ENCODE measurements around the gene IST1.

Gene IST1

GRCh38 chr16:71893888-71894228 is 1.5 kb upstream of the IST1 start:
- Histone ChIP-seq H3K4me3 (ENCODE audit: low read depth in 1 of 2, low read length in 1 of 2) (peak overlapping the region; percentile 71 to 75), H3K9me3 (no peaks in the 10 kb centered on the region), H3K4me1 (ENCODE audit: control insufficient read depth in 1 of 2, insufficient read depth in 1 of 2, low read depth in 1 of 2, low read length in 1 of 2) (peaks cover 28 to 30% of the 10 kb centered on the region in 2 experiments), H3K27me3 (no peaks in the 10 kb centered on the region), H3K27ac (peak overlapping the region; percentile 87), H3K36me3 (no peaks in the 10 kb centered on the region)
- TF ChIP-seq CTCF (IDR thresholded peaks at IDR 0.05), result no peak

DNA sequence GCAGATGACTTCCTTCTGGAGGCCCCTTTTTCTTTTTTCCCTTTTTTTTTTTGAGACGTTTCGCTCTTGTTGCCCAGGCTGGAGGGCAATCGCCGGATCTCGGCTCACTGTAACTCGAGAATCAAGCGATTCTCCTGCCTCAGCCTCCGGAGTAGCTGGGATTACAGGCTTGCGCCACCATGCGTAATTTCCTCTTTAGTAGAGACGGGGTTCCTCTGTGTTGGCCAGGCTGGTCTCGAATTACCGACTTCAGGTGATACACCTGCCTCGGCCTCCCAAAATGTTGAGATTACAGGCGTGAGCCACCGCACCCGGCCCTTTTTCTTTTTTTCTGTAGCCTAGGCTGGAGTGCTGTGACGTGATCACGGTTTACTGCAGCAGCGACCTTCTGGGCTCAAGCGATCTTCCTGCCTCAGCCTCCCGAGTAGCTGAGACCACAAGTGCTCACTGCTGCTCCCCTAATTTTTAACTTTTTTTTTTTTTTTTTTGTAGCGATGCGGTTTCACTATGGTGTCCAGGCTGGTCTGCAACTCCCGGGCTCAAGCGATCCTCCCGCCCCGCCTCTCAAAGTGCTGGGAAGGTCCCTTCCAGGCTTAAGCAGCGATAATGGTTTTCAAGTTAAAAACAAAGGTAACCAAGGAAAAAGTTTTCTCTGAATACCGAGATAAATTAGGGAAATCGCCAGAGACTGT is 956 bp upstream of the IST1 start:
- no peaks in the 10 kb centered on the region for H3K9me3 ChIP-seq
- no peak for TF ChIP-seq CTCF (IDR thresholded peaks at IDR 0.05)
- H3K36me3 ChIP-seq, result no peaks in the 10 kb centered on the region
- peak overlapping the region; percentile 71 to 75 for H3K4me3 ChIP-seq (ENCODE audit: low read depth in 1 of 2, low read length in 1 of 2)
- peak overlapping the region; percentile 87 for H3K27ac ChIP-seq
- H3K4me1 ChIP-seq (ENCODE audit: control insufficient read depth in 1 of 2, insufficient read depth in 1 of 2, low read depth in 1 of 2, low read length in 1 of 2), result peaks cover 28 to 35% of the 10 kb centered on the region in 2 experiments
- no peaks in the 10 kb centered on the region for H3K27me3 ChIP-seq

DNA sequence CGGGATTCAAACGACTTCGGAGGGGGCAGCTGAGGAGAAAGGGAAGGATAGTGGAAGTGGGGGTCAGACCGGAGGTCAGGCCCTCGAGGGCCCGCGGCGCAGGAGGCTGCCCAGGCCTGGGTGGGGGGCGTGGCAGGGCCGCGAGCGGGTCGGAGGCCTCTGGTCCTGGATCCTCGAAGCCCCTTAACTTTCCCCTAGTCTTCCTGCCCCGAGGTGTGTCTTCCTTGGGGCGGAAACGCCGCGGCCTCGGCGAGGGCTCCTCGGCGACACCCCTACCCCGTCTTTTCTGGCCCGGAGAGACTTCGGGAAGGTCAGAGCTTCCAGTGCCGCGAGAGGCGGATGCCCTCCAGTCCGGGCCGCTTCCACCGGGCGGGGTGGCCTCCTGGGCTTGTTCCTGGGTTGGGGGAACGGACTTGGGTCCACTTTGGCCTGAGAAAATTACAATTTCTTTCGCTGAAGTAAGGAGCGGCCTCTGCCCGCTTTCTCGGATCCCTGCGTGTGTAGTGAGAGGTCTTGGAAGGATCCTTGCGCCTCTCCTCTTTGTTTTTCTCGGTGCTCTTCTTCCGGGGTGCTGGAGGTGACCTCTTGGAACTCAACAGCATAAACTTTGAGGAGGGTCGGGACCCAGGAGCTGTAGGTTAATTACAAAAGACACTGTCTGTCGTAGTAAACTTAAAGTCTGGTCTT is 491 bp downstream of the IST1 start:
- peaks cover 34 to 49% of the 10 kb centered on the region in 2 experiments for H3K4me1 ChIP-seq (ENCODE audit: control insufficient read depth in 1 of 2, insufficient read depth in 1 of 2, low read depth in 1 of 2, low read length in 1 of 2)
- H3K9me3 ChIP-seq, result no peaks in the 10 kb centered on the region
- no peak for TF ChIP-seq CTCF (IDR thresholded peaks at IDR 0.05)
- H3K27ac ChIP-seq, result peak overlapping the region; percentile 87
- no peaks in the 10 kb centered on the region for H3K36me3 ChIP-seq
- no peaks in the 10 kb centered on the region for H3K27me3 ChIP-seq
- peak overlapping the region; percentile 71 to 75 for H3K4me3 ChIP-seq (ENCODE audit: low read depth in 1 of 2, low read length in 1 of 2)

- H3K4me3 ChIP-seq (ENCODE audit: low read depth in 1 of 2, low read length in 1 of 2), result peak overlapping the region; percentile 71 to 75
- H3K27ac ChIP-seq, result peak overlapping the region; percentile 87
- H3K36me3 ChIP-seq, result no peaks in the 10 kb centered on the region
- no peaks in the 10 kb centered on the region for H3K9me3 ChIP-seq
- no peak for TF ChIP-seq CTCF (IDR thresholded peaks at IDR 0.05)
- H3K4me1 ChIP-seq (ENCODE audit: control insufficient read depth in 1 of 2, insufficient read depth in 1 of 2, low read depth in 1 of 2, low read length in 1 of 2), result peaks cover 43 to 49% of the 10 kb centered on the region in 2 experiments
- no peaks in the 10 kb centered on the region for H3K27me3 ChIP-seq
Observed at GRCh38 chr16:71896764-71897368, 1.5 kb downstream of the IST1 start.

DNA sequence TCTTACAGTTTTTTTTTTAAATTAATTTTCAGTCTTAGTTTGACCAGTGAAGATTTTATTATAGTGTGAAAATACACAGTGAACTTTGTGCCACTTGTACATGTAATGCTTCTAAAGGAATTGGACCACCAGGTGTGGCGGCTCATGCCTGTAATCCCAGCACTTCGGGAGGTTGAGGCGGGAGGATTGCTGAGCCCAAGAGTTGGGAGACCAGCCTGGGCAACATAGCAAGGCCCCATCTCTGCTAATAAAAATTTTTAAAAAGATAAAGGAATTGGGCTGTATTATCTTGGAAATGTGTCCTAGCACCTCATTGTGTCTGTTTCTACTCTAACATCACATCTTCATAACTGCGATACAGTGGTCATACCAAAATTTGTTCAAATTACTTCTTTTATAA is 3.8 kb downstream of the IST1 start:
- H3K4me1 ChIP-seq (ENCODE audit: control insufficient read depth in 1 of 2, insufficient read depth in 1 of 2, low read depth in 1 of 2, low read length in 1 of 2), result peaks cover 39 to 47% of the 10 kb centered on the region in 2 experiments
- TF ChIP-seq CTCF (IDR thresholded peaks at IDR 0.05), result no peak
- no peak overlapping the region for H3K27ac ChIP-seq
- H3K27me3 ChIP-seq, result no peaks in the 10 kb centered on the region
- H3K36me3 ChIP-seq, result no peaks in the 10 kb centered on the region
- no peaks in the 10 kb centered on the region for H3K9me3 ChIP-seq
- no peak overlapping the region for H3K4me3 ChIP-seq (ENCODE audit: low read depth in 1 of 2, low read length in 1 of 2)

Measured in neutrophil (primary cell).